Suppressor macrophage treated with lipopolysaccharide for 4 hours (primary cell): ENCODE measurements around the gene PDE3A.
"Not testable (repeated sequence)": the region's sequence is repeated elsewhere in the genome, so short reads cannot be mapped to it uniquely, and the experiment has no call there.

Experiments
- DNase-seq: peaks from one replicate; pipeline ENCODE4 v3.0.0-alpha.2; 2020

PDE3A gene

DNA sequence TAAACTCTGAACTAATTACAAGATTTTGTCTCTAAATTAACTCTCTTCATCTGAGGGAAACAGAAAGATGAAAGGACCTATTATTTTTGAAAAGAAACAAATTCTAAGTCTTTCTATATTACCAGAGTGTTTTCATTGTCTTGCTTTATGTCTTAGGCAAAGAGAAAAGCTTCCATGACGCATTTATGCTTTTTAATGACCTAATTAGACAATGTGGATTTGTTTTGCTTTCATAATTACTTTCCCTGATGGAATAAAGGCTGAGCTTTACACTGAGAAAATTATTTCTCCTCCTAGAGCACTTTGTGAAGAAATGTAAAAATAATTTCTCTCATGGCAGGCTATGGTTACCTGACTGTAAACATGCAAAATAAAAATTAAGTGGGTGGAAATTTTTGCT is 188.8 kb downstream of the PDE3A start:
- DNase-seq: no peak

- no peak for DNase-seq
These were observed 192.6 kb downstream of the PDE3A start for GRCh38 chr12:20560935-20561334.

GRCh38 chr12:20561871-20562270 is 193.5 kb downstream of the PDE3A start:
- DNase-seq: no peak

DNA sequence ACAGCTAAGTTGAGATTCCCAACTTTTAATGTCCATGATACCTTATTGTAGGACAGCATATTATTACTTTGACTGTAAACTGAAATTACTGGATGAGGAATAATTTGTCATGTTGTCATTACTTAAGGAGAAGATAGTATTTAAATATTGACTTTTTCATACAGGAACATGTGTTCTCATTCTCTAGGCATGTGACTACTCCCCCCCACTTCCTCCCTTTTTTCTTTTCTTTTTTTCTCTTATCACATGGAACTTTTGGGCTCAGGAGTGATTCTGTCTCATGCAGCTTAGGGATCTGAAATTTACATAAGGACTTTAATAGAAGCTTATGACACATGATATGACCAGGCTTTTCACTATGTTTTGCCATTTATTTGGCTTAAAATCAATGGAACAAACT is 199.1 kb downstream of the PDE3A start:
- no peak for DNase-seq

DNA sequence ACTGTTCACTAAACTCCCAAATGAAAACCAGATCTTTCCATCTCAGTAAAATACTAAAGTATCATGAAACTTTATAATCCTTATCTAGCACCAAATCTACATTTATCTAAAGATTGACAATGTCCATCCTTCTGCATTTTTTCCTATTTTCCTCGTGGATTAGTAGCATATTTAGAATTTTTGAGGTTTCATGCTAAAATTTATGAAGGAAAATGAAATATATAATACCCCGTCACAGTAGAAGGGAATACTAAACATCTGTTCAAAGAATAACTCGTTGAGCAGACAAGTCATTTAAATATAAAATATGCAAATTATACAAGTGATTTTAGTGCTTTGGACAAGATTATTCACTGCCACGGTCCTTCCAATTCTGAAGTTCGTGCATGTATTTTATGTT is 204.1 kb downstream of the PDE3A start:
- DNase-seq: no peak

DNA sequence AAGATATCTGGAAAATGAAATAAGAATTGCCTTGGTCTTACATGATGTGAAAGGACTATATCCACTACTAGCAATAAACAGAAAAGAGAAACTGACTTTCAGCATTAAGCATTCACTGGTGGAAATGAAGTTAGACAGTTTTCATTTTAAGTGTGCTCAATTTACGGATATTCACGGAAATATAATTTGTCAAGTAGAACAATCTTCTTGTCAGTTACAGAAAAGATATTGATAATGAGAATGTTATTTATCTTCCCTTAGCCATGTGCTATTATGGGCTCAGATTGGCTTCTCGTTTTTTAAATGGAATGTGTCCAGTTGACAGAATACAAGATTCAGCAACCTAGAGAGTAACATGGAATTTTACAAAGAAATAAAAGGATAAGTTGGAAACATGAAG is 208.2 kb downstream of the PDE3A start:
- no peak for DNase-seq

- DNase-seq: no peak
These were observed 208.7 kb downstream of the PDE3A start for GRCh38 chr12:20577054-20577453.

DNA sequence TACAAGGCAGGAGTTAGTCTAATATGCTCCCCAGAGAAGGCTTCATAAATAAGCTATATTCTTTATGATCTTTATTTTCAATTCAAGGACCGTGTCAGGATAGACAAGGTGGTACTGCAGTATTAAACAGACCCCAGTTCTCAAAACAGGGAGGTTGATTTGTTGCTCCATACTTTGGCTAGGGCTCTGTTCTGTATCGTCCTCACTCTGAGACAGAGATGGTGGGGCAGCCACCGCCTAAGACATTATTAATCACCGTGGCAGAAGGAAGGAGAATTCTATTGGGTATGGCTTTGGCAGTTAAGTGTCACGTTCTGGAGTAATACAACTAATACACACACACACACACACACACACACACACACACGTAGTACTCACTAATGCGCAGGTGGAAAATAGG is 209.8 kb downstream of the PDE3A start:
- no peak for DNase-seq

- no peak for DNase-seq
These were observed 216.8 kb downstream of the PDE3A start for GRCh38 chr12:20585055-20585625.

- DNase-seq: no peak
These were observed 217.6 kb downstream of the PDE3A start for GRCh38 chr12:20585913-20586312.

DNA sequence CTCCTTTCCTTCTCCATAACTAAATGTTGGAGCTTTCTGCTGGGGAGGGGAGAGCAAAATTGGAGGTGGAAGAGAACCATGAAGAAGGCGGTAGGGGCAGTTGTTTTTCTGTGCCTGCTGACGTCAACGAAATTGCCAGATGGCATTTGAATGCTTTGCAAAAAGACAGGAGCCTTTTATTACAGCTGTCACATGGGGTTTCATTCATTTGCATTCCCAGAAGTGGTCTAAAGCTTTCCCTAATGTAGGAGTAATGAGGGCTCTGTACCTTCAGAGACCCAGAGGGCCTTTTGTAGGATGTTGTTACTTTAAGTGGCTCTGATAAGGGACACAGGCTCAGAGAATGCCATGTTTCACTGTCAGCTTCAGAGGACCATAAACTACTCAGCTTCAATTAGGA is 219.7 kb downstream of the PDE3A start:
- no peak for DNase-seq

DNA sequence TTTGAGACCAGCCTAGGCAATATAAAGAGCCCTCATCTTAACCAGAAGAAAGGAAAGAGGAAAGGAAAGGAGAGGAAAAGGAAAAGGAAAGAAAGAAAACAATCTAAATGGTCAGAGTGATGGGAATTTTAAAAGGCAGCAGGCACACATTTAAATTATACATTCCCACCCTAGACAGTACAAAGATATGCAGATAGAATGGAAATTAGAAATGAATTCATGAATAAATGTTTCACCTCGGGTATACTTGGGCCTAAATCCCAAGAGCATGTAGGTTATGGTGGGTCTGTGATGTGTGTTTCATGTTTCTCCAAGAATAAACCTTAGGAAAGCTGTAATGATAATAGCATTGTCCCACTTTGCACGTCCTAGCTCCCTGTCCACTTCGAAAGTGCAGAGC is 222.2 kb downstream of the PDE3A start:
- no peak for DNase-seq

DNA sequence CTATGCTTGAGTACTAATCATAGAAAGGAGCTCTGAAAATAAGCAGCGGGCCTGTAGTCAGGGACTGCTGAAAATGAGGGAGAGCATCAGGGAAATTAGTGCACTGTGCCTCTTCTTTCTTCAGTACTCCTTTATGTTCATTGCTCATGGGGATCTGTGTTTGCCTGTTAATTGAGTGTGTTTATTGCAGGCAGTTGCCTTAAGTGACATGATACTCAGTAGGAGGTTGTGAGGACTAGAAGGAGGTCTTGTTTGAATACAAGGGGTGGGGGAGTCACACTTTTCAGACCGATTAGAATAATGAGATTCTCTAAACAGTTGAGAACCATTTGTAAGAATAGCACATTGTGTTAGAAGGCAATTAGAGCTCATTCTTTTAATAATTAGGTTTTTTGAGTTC is 224.2 kb downstream of the PDE3A start:
- DNase-seq: no peak

- no peak for DNase-seq
These were observed 225.3 kb downstream of the PDE3A start for GRCh38 chr12:20593611-20594010.

- DNase-seq: peak; percentile 23
These were observed 227.7 kb downstream of the PDE3A start for GRCh38 chr12:20596061-20596460.

GRCh38 chr12:20599757-20600156 is 231.4 kb downstream of the PDE3A start:
- no peak for DNase-seq

DNA sequence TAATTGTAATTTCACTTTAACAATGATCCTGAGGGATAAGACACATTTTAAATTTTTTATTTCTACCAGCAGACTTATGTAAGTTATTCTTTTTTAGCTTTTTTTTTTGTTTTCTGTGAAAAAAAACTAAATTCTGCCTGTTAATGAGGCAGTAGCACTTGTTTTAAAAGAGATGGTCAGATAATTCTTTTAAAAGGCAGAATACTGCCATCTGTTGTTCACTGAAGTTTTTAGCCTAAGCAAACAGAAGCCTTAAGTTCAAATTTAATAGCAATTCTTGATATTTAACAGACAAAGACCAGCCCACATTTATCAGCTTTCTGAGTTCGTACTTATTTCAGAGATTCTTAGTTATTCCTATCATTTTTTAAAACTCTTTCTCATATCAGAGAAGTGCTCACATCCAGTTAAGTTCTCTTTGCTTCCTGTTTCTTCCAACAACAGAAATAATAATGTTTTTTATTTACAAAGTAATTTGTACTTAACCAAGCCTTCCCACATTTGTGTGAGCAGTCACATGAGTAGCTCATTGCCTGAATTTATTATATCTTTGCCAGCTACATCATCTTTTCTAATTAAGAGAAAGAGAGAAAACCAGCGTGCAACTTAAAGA is 233.4 kb downstream of the PDE3A start:
- DNase-seq: no peak

DNA sequence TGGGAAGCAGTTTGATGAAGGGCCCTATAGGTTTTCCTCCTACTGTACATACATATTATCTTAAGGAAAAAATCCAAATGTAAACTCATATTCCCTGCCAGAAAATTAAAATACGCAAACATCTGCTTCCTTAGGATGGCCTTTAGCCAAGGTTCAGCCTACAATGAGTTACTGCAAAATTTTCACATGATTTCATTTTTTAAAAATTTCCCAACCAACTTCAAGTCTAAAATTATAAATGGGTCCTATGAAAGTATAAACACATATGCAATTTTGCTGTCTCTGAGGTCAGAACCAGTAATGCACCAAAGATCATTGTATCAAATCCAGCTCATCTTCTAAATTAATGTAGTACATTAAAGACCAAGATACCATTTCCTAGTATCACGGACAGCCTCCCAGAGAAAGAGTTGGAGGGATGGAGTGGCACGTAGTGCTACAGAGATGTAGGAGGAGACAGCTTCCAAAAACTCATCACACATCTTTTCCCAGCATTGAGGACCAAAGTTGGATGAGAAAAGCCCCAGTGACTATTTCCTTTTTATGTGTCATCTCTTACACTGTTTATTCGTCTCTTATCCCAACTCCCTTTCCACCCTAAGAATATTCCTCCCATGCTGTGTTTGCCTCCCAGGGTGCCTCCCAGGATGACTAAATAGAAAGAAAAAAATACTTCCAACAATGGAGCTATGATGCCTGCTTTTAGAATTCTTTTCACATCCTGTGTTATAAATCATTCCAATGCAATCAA is 234.5 kb downstream of the PDE3A start:
- no peak for DNase-seq

GRCh38 chr12:20604408-20605067 is 236.2 kb downstream of the PDE3A start:
- no peak for DNase-seq

- DNase-seq: not testable (repeated sequence)
These were observed 246.7 kb downstream of the PDE3A start for GRCh38 chr12:20615020-20615419.

- no peak for DNase-seq
These were observed 247.8 kb downstream of the PDE3A start for GRCh38 chr12:20616093-20616492.

DNA sequence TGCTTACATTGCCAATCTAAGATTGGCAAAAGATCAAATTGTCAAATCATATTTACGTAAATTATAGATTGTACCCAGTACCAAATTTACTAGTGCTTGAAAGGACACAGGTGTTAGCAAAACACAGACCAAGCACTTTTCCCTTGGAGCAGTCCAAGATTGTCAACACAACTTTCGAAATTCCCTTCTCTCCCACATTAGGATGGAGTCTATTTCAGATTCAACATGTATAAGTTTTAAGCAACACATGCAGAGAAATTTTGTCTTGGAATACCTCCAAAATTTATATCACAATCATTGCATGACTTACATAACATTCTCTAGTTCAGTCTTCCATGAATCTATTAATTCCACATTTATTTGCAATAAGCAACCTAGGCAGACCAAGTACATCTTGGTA is 251.9 kb downstream of the PDE3A start:
- no peak for DNase-seq

GRCh38 chr12:20624718-20625117 is 256.4 kb downstream of the PDE3A start:
- no peak for DNase-seq

DNA sequence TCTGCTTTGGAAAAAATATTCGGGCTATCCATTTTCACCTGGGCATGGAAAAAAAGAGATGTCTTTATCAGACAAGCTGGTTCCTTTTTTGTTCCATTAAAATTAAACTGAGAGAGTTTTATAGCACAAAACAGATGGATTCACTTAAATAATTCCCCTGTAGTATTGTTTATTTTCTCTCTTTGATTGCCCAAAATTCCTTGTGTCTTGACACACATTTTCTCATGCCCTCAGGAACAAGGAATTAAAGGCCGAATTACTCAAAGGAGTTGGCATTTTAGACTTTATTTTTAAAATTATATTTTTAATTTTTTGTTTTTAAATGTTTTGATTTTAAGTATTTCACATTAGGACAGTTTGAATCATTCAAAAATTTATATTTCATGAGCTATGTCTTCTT is 257.2 kb downstream of the PDE3A start:
- DNase-seq: no peak
